ENCODE measurements around the gene EEF1AKMT1. TPM values are rescaled to one million over a fixed set of nuclear protein-coding genes. Genes with fewer than 3 reads are reported as not detected.

Gene EEF1AKMT1
- total and polyA plus RNA-seq, 4 donors: 4.2 to 11.2 (median 4.9) TPM

GRCh38 chr13:20801707-20802106 is 27.9 kb upstream of the EEF1AKMT1 start:
- 66% methylated on average over 2 of the region's 2 CpGs for WGBS
- H3K4me1 ChIP-seq (ENCODE audit: control insufficient read depth in 4 of 4, insufficient read depth in 4 of 4, low read length in 3 of 4): no peaks in the 10 kb centered on the region
- no peaks in the 10 kb centered on the region for H3K27me3 ChIP-seq (ENCODE audit: control insufficient read depth in 4 of 4, insufficient read depth in 4 of 4, low read length in 3 of 4)
- peaks cover 1 to 13% (median 5%) of the 10 kb centered on the region in 4 donors for H3K36me3 ChIP-seq (ENCODE audit: control insufficient read depth in 4 of 4, insufficient read depth in 3 of 4, low read depth in 1 of 4, low read length in 3 of 4)
- no peak overlapping the region for H3K27ac ChIP-seq (ENCODE audit: low read depth in 1 of 2, low read length in 2 of 2)
- no peak for DNase-seq (ENCODE audit: low spot score)
- no peak overlapping the region for H3K9ac ChIP-seq (ENCODE audit: low read depth in 1 of 2, low read length in 2 of 2)
- H3K4me3 ChIP-seq (ENCODE audit: low read depth in 1 of 3, low read length in 3 of 3): no peak overlapping the region
- TF ChIP-seq TAF1 (conservative IDR thresholded peaks at IDR 0.05): no peak
- TF ChIP-seq RXRA (IDR thresholded peaks at IDR 0.05): no peak
- TF ChIP-seq RAD21 (IDR thresholded peaks at IDR 0.05): no peak
- TF ChIP-seq MAX (IDR thresholded peaks at IDR 0.05): no peak
- no peak for TF ChIP-seq GABPA (IDR thresholded peaks at IDR 0.05 in 1 of 2, conservative IDR thresholded peaks at IDR 0.05 in 1 of 2)
- TF ChIP-seq FOXA2 (IDR thresholded peaks at IDR 0.05): no peak
- TF ChIP-seq HNF4G (IDR thresholded peaks at IDR 0.05): no peak
- no peak for TF ChIP-seq SP1 (IDR thresholded peaks at IDR 0.05)
- TF ChIP-seq ZBTB33 (IDR thresholded peaks at IDR 0.05): no peak
- TF ChIP-seq CTCF (IDR thresholded peaks at IDR 0.05; ENCODE audit: low read depth, low read length, missing input control): no peak
- no peaks in the 10 kb centered on the region for H3K9me3 ChIP-seq (ENCODE audit: control insufficient read depth in 4 of 4, low read length in 3 of 4)

GRCh38 chr13:20799726-20800416 is 26.1 kb upstream of the EEF1AKMT1 start:
- Histone ChIP-seq H3K4me3 (ENCODE audit: low read depth in 1 of 3, low read length in 3 of 3) (no peak overlapping the region), H3K36me3 (ENCODE audit: control insufficient read depth in 4 of 4, insufficient read depth in 3 of 4, low read depth in 1 of 4, low read length in 3 of 4) (peaks cover 1 to 21% (median 14%) of the 10 kb centered on the region in 4 donors), H3K4me1 (ENCODE audit: control insufficient read depth in 4 of 4, insufficient read depth in 4 of 4, low read length in 3 of 4) (no peaks in the 10 kb centered on the region), H3K9me3 (ENCODE audit: control insufficient read depth in 4 of 4, low read length in 3 of 4) (no peaks in the 10 kb centered on the region), H3K9ac (ENCODE audit: low read depth in 1 of 2, low read length in 2 of 2) (no peak overlapping the region), H3K27me3 (ENCODE audit: control insufficient read depth in 4 of 4, insufficient read depth in 4 of 4, low read length in 3 of 4) (no peaks in the 10 kb centered on the region), H3K27ac (ENCODE audit: low read depth in 1 of 2, low read length in 2 of 2) (no peak overlapping the region)
- TF ChIP-seq EGR1 (IDR thresholded peaks at IDR 0.05; ENCODE audit: low read depth in 2 of 2) (no peak), MAX (IDR thresholded peaks at IDR 0.05) (no peak), YY1 (IDR thresholded peaks at IDR 0.05) (no peak), FOXA1 (IDR thresholded peaks at IDR 0.05) (no peak), ZBTB33 (IDR thresholded peaks at IDR 0.05) (no peak), HNF4G (IDR thresholded peaks at IDR 0.05) (no peak), FOXA2 (IDR thresholded peaks at IDR 0.05) (no peak), TAF1 (conservative IDR thresholded peaks at IDR 0.05) (no peak), HNF4A (conservative IDR thresholded peaks at IDR 0.05) (no peak), CTCF (IDR thresholded peaks at IDR 0.05; ENCODE audit: low read depth, low read length, missing input control) (no peak), RXRA (IDR thresholded peaks at IDR 0.05) (no peak)
- WGBS: 88% methylated on average over 6 of the region's 6 CpGs
- DNase-seq (ENCODE audit: low spot score): no peak

Measured in liver (tissue), 9 donors.